Measurements from ENCODE around the gene IER2.
"Not testable (repeated sequence)": the region's sequence is repeated elsewhere in the genome, so short reads cannot be mapped to it uniquely, and the experiment has no call there.

DNA sequence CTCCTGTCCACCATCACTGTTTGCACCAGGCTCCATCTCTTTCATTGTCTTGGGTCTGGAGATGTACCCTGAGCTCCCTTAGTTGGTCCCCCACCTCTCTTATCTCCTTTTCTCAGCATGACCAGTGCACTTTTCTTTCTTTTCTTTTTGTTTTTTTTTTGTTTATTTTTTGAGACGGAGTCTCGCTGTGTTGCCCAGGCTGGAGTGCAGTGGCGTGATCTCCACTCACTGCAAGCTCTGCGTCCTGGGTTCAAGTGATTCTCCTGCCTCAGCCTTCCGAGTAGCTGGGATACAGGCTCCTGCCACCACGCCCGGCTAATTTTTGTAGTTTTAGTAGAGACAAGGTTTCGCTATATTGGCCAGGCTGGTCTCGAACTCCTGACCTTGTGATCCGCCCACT is 28.1 kb downstream of the IER2 start:
- TF ChIP-seq, protein P1, sequence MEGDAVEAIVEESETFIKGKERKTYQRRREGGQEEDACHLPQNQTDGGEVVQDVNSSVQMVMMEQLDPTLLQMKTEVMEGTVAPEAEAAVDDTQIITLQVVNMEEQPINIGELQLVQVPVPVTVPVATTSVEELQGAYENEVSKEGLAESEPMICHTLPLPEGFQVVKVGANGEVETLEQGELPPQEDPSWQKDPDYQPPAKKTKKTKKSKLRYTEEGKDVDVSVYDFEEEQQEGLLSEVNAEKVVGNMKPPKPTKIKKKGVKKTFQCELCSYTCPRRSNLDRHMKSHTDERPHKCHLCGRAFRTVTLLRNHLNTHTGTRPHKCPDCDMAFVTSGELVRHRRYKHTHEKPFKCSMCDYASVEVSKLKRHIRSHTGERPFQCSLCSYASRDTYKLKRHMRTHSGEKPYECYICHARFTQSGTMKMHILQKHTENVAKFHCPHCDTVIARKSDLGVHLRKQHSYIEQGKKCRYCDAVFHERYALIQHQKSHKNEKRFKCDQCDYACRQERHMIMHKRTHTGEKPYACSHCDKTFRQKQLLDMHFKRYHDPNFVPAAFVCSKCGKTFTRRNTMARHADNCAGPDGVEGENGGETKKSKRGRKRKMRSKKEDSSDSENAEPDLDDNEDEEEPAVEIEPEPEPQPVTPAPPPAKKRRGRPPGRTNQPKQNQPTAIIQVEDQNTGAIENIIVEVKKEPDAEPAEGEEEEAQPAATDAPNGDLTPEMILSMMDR (IDR thresholded peaks at IDR 0.05), result not testable (repeated sequence)
- not testable (repeated sequence) for TF ChIP-seq POLR2AphosphoS5 (IDR thresholded peaks at IDR 0.05; ENCODE audit: low read depth, low read length)
